B cell (primary cell): Measurements from ENCODE around the gene TFPT. TPM values are rescaled to one million over a fixed set of nuclear protein-coding genes. Genes with fewer than 3 reads are reported as not detected.

ENCODE experiments used
- ATAC-seq: fragments of 200-7000 bp; cut with Tn5 transposase; one replicate; pipeline ENCODE4 v1.10.0; 2021; ENCODE audit warnings: low read depth, mild to moderate bottlenecking, moderate number of reproducible peaks, moderate library complexity
- CTCF ChIA-PET: fragments of 350-600 bp; sonication (Branson Sonifier 250); formaldehyde crosslinking; loops from one replicate; lab custom pipeline; 2021; ENCODE audit warnings: antibody characterized with exemption, inconsistent platforms; lab: Charles Lee
- POLR2A ChIA-PET: fragments of 350-600 bp; sonication (Branson Sonifier 250); formaldehyde crosslinking; loops from one replicate; lab custom pipeline; 2021; ENCODE audit warnings: antibody characterized with exemption; lab: Charles Lee
- DNase-seq: peaks from one replicate; pipeline ENCODE4 v3.0.0; 2013
- H2AFZ ChIP-seq: 2 replicates; pipeline ENCODE4 v1.6.1; 2012; ENCODE audit warnings: mild to moderate bottlenecking, low read depth, low read length; ENCODE audit not compliant: insufficient read depth, poor library complexity, severe bottlenecking
- H3K27ac ChIP-seq, 2 donors: 1 replicate in 1 of 2; 2 replicates in 1 of 2; pipeline ENCODE4 v1.5.1; 2012 to 2013; ENCODE audit warnings: low read length in 2 of 2, mild to moderate bottlenecking in 2 of 2, moderate library complexity in 1 of 2
- H3K27me3 ChIP-seq, 4 experiments: fragments of 200-600 bp in 1 of 4; sonication (generic) in 1 of 4; replicated peaks in 1 of 4; 1 replicate in 2 of 4; 2 replicates in 2 of 4; pipeline versions ENCODE4 v1.6.1 to v1.7.0; 2013 to 2016; ENCODE audit warnings: low read length in 3 of 4, mild to moderate bottlenecking in 2 of 4, mixed read lengths in 1 of 4, moderate library complexity in 1 of 4; ENCODE audit not compliant: insufficient read depth in 4 of 4, control insufficient read depth in 3 of 4; ENCODE audit errors: control extremely low read depth in 1 of 4
- H3K36me3 ChIP-seq, 2 experiments: replicated peaks in 1 of 2; 1 replicate in 1 of 2; 2 replicates in 1 of 2; pipeline versions ENCODE4 v1.6.1 to v1.7.1; 2013; ENCODE audit warnings: low read length in 1 of 2; ENCODE audit not compliant: insufficient read depth in 2 of 2, control insufficient read depth in 1 of 2; ENCODE audit errors: control extremely low read depth in 1 of 2, extremely low read depth in 1 of 2
- H3K4me1 ChIP-seq, 2 donors: fragments of 200-600 bp in 1 of 2; sonication (generic) in 1 of 2; 1 replicate in 1 of 2; 2 replicates in 1 of 2; pipeline versions ENCODE4 v1.5.1 to v1.6.1; 2013 to 2017; ENCODE audit warnings: low read length in 2 of 2; ENCODE audit not compliant: control insufficient read depth in 2 of 2, insufficient read depth in 2 of 2
- H3K4me2 ChIP-seq: replicated peaks from 2 replicates; pipeline ENCODE3; 2012; ENCODE audit warnings: mild to moderate bottlenecking, low read depth, low read length; ENCODE audit not compliant: poor library complexity, severe bottlenecking
- H3K4me3 ChIP-seq, 5 experiments: fragments of 200-600 bp in 1 of 5; sonication (generic) in 1 of 5; 1 replicate in 3 of 5; 2 replicates in 2 of 5; pipeline versions ENCODE4 v1.5.1 to v1.7.0; 2011 to 2016; ENCODE audit warnings: low read length in 4 of 5, mild to moderate bottlenecking in 4 of 5, low read depth in 2 of 5, control low read depth in 1 of 5, moderate library complexity in 1 of 5; ENCODE audit not compliant: insufficient read depth in 1 of 5; ENCODE audit errors: control extremely low read depth in 1 of 5, extremely low read depth in 1 of 5
- H3K79me2 ChIP-seq: fragments of 200-600 bp; sonication (generic); one replicate; pipeline ENCODE4 v1.6.0; 2016; ENCODE audit warnings: low read length; ENCODE audit not compliant: control insufficient read depth, insufficient read depth
- H3K9ac ChIP-seq: fragments of 200-600 bp; sonication (generic); 2 replicates; pipeline ENCODE4 v1.6.1; 2017; ENCODE audit warnings: mild to moderate bottlenecking, low read length, moderate library complexity
- H3K9me3 ChIP-seq, 3 donors: one replicate each; pipeline versions ENCODE4 v1.6.1 to v1.7.1; 2013; ENCODE audit warnings: low read length in 2 of 3; ENCODE audit not compliant: control insufficient read depth in 2 of 3, insufficient read depth in 1 of 3; ENCODE audit errors: control extremely low read depth in 1 of 3
- H4K20me1 ChIP-seq: 2 replicates; pipeline ENCODE4 v1.6.0; 2012; ENCODE audit warnings: mild to moderate bottlenecking, low read length; ENCODE audit not compliant: insufficient read depth, control insufficient read depth, poor library complexity, severe bottlenecking
- H3K27ac Mint-ChIP-seq: one replicate; pipeline ENCODE4 v1.8.0; 2021; ENCODE audit warnings: mixed read lengths
- H3K27me3 Mint-ChIP-seq: one replicate; pipeline ENCODE4 v1.8.0; 2021; ENCODE audit warnings: mixed read lengths
- H3K4me1 Mint-ChIP-seq: one replicate; pipeline ENCODE4 v1.8.0; 2021; ENCODE audit warnings: mixed read lengths
- H3K4me3 Mint-ChIP-seq: one replicate; pipeline ENCODE4 v1.8.0; 2021; ENCODE audit warnings: mixed read lengths
- H3K9me3 Mint-ChIP-seq: one replicate; pipeline ENCODE4 v1.8.0; 2022; ENCODE audit warnings: mixed read lengths; ENCODE audit not compliant: insufficient read depth
- CTCF ChIP-seq: fragments of 200-600 bp; IDR thresholded peaks from one replicate; pipeline ENCODE4 v1.8.0; 2022; ENCODE audit warnings: antibody characterized with exemption, mild to moderate bottlenecking
- EZH2 ChIP-seq: IDR thresholded peaks from 2 replicates; pipeline ENCODE4 v1.6.1; 2012; ENCODE audit warnings: borderline replicate concordance, low read depth, mild to moderate bottlenecking, moderate library complexity, low read length; ENCODE audit not compliant: insufficient read depth, poor library complexity, severe bottlenecking
- WGBS: methylation state at CpG from one replicate; pipeline ENCODE4 v1.1.5; 2013; ENCODE audit warnings: missing lambda C conversion rate; ENCODE audit not compliant: insufficient coverage; 5-methylcytosine and 5-hydroxymethylcytosine counted together
- intact Hi-C: fragments of 100-400 bp; cut with micrococcal nuclease; formaldehyde crosslinking; loops from one replicate; pipeline ENCODE4 v1.10.0; 2022
- polyA plus RNA-seq: library from polyadenylated mRNA; depleted of rRNA; stranded (reverse); fragments of >200 nt; gene quantifications from 2 replicates; pipeline ENCODE4 v1.2.3, GENCODE V29; 2012
- total RNA-seq, 2 donors: library from RNA; stranded (reverse); fragments of 120-200 nt in 1 of 2; gene quantifications; 1 replicate in 1 of 2; 2 replicates in 1 of 2; pipeline versions ENCODE4 v1.2.3 to v1.2.4, GENCODE V29; 2013 to 2022

The TFPT gene
- total and polyA plus RNA-seq, 2 donors (not counting 1 experiment from before 2014, with no cell fraction given), result 8.4 to 12.7 TPM

GRCh38 chr19:54127688-54128440, 12.4 kb upstream of the TFPT start:
- Histone ChIP-seq H3K27me3 (no peaks in the 10 kb centered on the region), H3K9ac (no peak overlapping the region), H3K4me1 (no peaks in the 10 kb centered on the region), H3K36me3 (peaks cover 7 to 58% of the 10 kb centered on the region in 2 experiments), H4K20me1 (no peaks in the 10 kb centered on the region), H3K4me3 (no peak overlapping the region), H2AFZ (no peak overlapping the region), H3K79me2 (no peaks in the 10 kb centered on the region), H3K9me3 (no peaks in the 10 kb centered on the region), H3K4me2 (no peak overlapping the region), H3K27ac (no peak overlapping the region)
- DNase-seq (no peak), ATAC-seq (no peak)
- ChIA-PET POLR2A (no interaction called here), CTCF (no interaction called here)
- H3K9me3 Mint-ChIP-seq, result no peaks in the 10 kb centered on the region
- 98% methylated on average over 33 of the region's 44 CpGs for WGBS
- no peaks in the 10 kb centered on the region for H3K4me1 Mint-ChIP-seq
- intact Hi-C loops, result no loop called here
- no peak overlapping the region for H3K27ac Mint-ChIP-seq
- H3K27me3 Mint-ChIP-seq, result no peaks in the 10 kb centered on the region
- no peak overlapping the region for H3K4me3 Mint-ChIP-seq
- TF ChIP-seq CTCF, result no peak
- no peak for TF ChIP-seq EZH2

- no peak overlapping the region for H2AFZ ChIP-seq
- intact Hi-C loops, result no loop called here
- no peak for ATAC-seq
- no peak overlapping the region for H3K9ac ChIP-seq
- CTCF ChIA-PET, result no interaction called here
- no peaks in the 10 kb centered on the region for H3K27me3 Mint-ChIP-seq
- H3K27me3 ChIP-seq, result no peaks in the 10 kb centered on the region
- no peak overlapping the region for H3K27ac ChIP-seq
- TF ChIP-seq EZH2 (no peak), CTCF (no peak)
- H3K79me2 ChIP-seq, result no peaks in the 10 kb centered on the region
- no peak overlapping the region for H3K4me3 ChIP-seq
- no peaks in the 10 kb centered on the region for H3K4me1 Mint-ChIP-seq
- no peak overlapping the region for H3K4me3 Mint-ChIP-seq
- peaks cover 6 to 70% of the 10 kb centered on the region in 2 experiments for H3K36me3 ChIP-seq
- H3K4me2 ChIP-seq, result no peak overlapping the region
- no peak overlapping the region for H3K27ac Mint-ChIP-seq
- POLR2A ChIA-PET, result no interaction called here
- 96% methylated on average over 8 of the region's 9 CpGs for WGBS
- no peaks in the 10 kb centered on the region for H3K4me1 ChIP-seq
- H4K20me1 ChIP-seq, result no peaks in the 10 kb centered on the region
- no peaks in the 10 kb centered on the region for H3K9me3 Mint-ChIP-seq
- no peaks in the 10 kb centered on the region for H3K9me3 ChIP-seq
- no peak for DNase-seq
These were observed 10.3 kb upstream of the TFPT start for GRCh38 chr19:54125713-54126112.
